Measurements from ENCODE around the gene NTNG2.

The NTNG2 gene

DNA sequence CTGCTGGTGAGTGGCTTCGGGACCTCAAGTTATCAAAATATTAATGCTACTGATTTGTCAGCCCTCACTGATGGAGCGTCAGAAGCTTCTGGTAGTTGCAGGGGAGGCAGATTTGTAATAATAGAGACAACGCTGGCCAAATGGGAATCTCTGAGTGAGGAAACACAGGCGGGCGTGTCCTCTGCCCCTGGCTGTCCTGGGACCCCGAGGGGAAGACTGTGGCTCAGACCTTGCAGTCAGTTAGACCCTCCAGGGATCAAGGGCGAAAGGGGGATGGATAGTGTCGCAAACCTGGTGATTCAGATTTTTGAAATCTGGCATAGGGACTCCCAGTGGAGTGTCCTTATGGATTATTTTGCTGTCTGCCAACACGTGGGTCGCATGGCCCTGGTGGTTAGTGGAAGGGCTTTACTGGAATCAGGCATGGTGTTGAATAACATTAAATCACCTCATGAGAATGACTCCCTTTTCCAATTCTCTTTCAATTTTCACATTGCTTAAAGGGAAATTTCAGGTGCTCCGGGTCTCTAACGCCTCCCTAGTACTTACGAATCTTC is 35.1 kb upstream of the NTNG2 start:
- no peak for ATAC-seq
- no peak for TF ChIP-seq ZC3H10 (CRISPR knock-in tag; IDR thresholded peaks at IDR 0.05)
- TF ChIP-seq, protein P1, sequence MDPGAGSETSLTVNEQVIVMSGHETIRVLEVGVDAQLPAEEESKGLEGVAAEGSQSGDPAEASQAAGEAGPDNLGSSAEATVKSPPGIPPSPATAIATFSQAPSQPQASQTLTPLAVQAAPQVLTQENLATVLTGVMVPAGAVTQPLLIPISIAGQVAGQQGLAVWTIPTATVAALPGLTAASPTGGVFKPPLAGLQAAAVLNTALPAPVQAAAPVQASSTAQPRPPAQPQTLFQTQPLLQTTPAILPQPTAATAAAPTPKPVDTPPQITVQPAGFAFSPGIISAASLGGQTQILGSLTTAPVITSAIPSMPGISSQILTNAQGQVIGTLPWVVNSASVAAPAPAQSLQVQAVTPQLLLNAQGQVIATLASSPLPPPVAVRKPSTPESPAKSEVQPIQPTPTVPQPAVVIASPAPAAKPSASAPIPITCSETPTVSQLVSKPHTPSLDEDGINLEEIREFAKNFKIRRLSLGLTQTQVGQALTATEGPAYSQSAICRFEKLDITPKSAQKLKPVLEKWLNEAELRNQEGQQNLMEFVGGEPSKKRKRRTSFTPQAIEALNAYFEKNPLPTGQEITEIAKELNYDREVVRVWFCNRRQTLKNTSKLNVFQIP (CRISPR knock-in tag; IDR thresholded peaks at IDR 0.05; ENCODE audit: borderline replicate concordance, low read depth), result no peak
- TF ChIP-seq, protein P2, sequence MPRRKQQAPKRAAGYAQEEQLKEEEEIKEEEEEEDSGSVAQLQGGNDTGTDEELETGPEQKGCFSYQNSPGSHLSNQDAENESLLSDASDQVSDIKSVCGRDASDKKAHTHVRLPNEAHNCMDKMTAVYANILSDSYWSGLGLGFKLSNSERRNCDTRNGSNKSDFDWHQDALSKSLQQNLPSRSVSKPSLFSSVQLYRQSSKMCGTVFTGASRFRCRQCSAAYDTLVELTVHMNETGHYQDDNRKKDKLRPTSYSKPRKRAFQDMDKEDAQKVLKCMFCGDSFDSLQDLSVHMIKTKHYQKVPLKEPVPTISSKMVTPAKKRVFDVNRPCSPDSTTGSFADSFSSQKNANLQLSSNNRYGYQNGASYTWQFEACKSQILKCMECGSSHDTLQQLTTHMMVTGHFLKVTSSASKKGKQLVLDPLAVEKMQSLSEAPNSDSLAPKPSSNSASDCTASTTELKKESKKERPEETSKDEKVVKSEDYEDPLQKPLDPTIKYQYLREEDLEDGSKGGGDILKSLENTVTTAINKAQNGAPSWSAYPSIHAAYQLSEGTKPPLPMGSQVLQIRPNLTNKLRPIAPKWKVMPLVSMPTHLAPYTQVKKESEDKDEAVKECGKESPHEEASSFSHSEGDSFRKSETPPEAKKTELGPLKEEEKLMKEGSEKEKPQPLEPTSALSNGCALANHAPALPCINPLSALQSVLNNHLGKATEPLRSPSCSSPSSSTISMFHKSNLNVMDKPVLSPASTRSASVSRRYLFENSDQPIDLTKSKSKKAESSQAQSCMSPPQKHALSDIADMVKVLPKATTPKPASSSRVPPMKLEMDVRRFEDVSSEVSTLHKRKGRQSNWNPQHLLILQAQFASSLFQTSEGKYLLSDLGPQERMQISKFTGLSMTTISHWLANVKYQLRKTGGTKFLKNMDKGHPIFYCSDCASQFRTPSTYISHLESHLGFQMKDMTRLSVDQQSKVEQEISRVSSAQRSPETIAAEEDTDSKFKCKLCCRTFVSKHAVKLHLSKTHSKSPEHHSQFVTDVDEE (CRISPR knock-in tag; IDR thresholded peaks at IDR 0.05), result no peak
- no peak for TF ChIP-seq ZFP30 (CRISPR knock-in tag; IDR thresholded peaks at IDR 0.05)
- no peak for TF ChIP-seq TCF4 (CRISPR knock-in tag; IDR thresholded peaks at IDR 0.05; ENCODE audit: borderline replicate concordance)
- TF ChIP-seq CSDC2 (CRISPR knock-in tag; IDR thresholded peaks at IDR 0.05), result no peak
- TF ChIP-seq PPARA (CRISPR knock-in tag; IDR thresholded peaks at IDR 0.05; ENCODE audit: borderline replicate concordance), result no peak

DNA sequence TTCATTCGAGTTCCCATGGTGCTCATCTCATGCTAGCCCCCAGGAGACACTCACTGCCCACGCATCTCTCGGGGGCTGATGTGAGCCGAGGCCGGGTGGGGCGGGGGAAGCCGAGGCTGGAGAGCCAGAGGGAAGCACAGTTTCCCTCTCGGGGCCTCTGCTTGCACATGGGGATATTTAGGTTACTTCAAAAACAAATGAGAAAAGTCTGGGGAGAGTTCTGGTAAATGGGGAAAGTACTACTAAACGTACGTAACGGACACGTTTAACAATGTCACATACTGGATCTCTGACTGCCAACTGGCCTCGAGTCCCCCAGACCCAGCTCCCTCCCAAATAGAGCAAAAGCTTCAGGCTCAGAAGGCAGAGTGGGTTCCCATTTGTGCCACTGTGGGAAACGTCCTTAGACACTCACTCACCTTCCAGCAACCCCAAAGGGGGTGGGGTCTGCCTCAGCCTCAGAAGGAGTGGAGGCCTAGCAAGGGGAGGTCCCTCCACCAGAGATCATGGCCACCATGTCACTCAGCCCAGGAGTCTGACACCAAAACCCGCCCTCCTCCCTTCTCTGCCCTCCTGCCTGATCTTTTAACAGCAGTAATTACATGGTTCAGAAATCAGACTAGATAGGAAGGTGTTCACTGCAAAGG is 33.8 kb upstream of the NTNG2 start:
- no peak for ATAC-seq
- no peak for TF ChIP-seq OSR1 (CRISPR knock-in tag; IDR thresholded peaks at IDR 0.05)
- TF ChIP-seq, protein P3, sequence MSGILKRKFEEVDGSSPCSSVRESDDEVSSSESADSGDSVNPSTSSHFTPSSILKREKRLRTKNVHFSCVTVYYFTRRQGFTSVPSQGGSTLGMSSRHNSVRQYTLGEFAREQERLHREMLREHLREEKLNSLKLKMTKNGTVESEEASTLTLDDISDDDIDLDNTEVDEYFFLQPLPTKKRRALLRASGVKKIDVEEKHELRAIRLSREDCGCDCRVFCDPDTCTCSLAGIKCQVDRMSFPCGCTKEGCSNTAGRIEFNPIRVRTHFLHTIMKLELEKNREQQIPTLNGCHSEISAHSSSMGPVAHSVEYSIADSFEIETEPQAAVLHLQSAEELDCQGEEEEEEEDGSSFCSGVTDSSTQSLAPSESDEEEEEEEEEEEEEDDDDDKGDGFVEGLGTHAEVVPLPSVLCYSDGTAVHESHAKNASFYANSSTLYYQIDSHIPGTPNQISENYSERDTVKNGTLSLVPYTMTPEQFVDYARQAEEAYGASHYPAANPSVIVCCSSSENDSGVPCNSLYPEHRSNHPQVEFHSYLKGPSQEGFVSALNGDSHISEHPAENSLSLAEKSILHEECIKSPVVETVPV (CRISPR knock-in tag; IDR thresholded peaks at IDR 0.05), result no peak
- no peak for TF ChIP-seq PPARA (CRISPR knock-in tag; IDR thresholded peaks at IDR 0.05; ENCODE audit: borderline replicate concordance)
- TF ChIP-seq, protein P1 (CRISPR knock-in tag; IDR thresholded peaks at IDR 0.05; ENCODE audit: borderline replicate concordance, low read depth), result no peak
- TF ChIP-seq, protein P4, sequence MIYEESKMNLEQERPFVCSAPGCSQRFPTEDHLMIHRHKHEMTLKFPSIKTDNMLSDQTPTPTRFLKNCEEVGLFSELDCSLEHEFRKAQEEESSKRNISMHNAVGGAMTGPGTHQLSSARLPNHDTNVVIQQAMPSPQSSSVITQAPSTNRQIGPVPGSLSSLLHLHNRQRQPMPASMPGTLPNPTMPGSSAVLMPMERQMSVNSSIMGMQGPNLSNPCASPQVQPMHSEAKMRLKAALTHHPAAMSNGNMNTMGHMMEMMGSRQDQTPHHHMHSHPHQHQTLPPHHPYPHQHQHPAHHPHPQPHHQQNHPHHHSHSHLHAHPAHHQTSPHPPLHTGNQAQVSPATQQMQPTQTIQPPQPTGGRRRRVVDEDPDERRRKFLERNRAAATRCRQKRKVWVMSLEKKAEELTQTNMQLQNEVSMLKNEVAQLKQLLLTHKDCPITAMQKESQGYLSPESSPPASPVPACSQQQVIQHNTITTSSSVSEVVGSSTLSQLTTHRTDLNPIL (CRISPR knock-in tag; IDR thresholded peaks at IDR 0.05; ENCODE audit: low read depth), result no peak
- no peak for TF ChIP-seq CSDC2 (CRISPR knock-in tag; IDR thresholded peaks at IDR 0.05)
- TF ChIP-seq GLIS3 (CRISPR knock-in tag; IDR thresholded peaks at IDR 0.05), result no peak
- TF ChIP-seq ZFP30 (CRISPR knock-in tag; IDR thresholded peaks at IDR 0.05), result no peak
- no peak for TF ChIP-seq ZC3H10 (CRISPR knock-in tag; IDR thresholded peaks at IDR 0.05)
- no peak for TF ChIP-seq ZFP3 (CRISPR knock-in tag; IDR thresholded peaks at IDR 0.05)
- no peak for TF ChIP-seq ZNF70 (CRISPR knock-in tag; IDR thresholded peaks at IDR 0.05)
- no peak for TF ChIP-seq ZNF565 (CRISPR knock-in tag; conservative IDR thresholded peaks at IDR 0.05; ENCODE audit: low read depth)

DNA sequence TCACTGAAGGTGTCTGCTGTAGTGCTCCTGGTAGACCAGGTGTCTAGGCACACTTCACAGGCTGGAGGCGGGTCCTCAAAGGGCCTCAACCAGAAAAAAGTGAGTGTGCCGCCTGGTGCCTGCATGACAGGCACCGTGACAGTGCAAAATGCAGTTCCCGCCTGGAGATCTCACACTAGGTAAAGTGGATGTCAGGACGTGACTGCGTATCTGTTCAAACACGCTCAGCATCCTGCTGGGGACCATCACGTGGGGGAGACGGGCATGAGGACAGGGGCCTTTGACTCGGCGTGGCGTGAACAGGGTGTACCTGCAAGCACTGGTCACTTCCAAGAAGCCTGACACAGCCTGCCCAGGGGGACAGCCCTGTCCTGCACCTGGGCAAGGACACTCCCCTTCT is 32.3 kb upstream of the NTNG2 start:
- no peak for ATAC-seq
- TF ChIP-seq TCF4 (CRISPR knock-in tag; IDR thresholded peaks at IDR 0.05; ENCODE audit: borderline replicate concordance) (no peak), ARNTL (CRISPR knock-in tag; IDR thresholded peaks at IDR 0.05; ENCODE audit: borderline replicate concordance, low read depth) (no peak), ZFP3 (CRISPR knock-in tag; IDR thresholded peaks at IDR 0.05) (no peak), ZNF70 (CRISPR knock-in tag; IDR thresholded peaks at IDR 0.05) (no peak), ZFP30 (CRISPR knock-in tag; IDR thresholded peaks at IDR 0.05) (no peak), ESRRG (CRISPR knock-in tag; IDR thresholded peaks at IDR 0.05) (no peak), GLIS3 (CRISPR knock-in tag; IDR thresholded peaks at IDR 0.05) (no peak), RARB (CRISPR knock-in tag; IDR thresholded peaks at IDR 0.05) (no peak), OSR1 (CRISPR knock-in tag; IDR thresholded peaks at IDR 0.05) (no peak), BACH2 (CRISPR knock-in tag; IDR thresholded peaks at IDR 0.05; ENCODE audit: borderline replicate concordance) (no peak), ISL1 (CRISPR knock-in tag; IDR thresholded peaks at IDR 0.05) (no peak)
- TF ChIP-seq, protein P5, sequence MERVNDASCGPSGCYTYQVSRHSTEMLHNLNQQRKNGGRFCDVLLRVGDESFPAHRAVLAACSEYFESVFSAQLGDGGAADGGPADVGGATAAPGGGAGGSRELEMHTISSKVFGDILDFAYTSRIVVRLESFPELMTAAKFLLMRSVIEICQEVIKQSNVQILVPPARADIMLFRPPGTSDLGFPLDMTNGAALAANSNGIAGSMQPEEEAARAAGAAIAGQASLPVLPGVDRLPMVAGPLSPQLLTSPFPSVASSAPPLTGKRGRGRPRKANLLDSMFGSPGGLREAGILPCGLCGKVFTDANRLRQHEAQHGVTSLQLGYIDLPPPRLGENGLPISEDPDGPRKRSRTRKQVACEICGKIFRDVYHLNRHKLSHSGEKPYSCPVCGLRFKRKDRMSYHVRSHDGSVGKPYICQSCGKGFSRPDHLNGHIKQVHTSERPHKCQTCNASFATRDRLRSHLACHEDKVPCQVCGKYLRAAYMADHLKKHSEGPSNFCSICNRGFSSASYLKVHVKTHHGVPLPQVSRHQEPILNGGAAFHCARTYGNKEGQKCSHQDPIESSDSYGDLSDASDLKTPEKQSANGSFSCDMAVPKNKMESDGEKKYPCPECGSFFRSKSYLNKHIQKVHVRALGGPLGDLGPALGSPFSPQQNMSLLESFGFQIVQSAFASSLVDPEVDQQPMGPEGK (CRISPR knock-in tag; IDR thresholded peaks at IDR 0.05; ENCODE audit: borderline replicate concordance), result no peak
- TF ChIP-seq, protein P1 (CRISPR knock-in tag; IDR thresholded peaks at IDR 0.05; ENCODE audit: borderline replicate concordance, low read depth), result no peak
- TF ChIP-seq, protein P4 (CRISPR knock-in tag; IDR thresholded peaks at IDR 0.05; ENCODE audit: low read depth), result no peak
